Suprapubic skin (tissue), 3 donors: ENCODE data around the gene NLRP3.

Experiments
- POLR2AphosphoS5 ChIP-seq, 3 donors: sonication (generic); formaldehyde crosslinking; IDR thresholded peaks; one replicate each; pipeline ENCODE4 v1.6.1; 2017; ENCODE audit warnings: antibody characterized with exemption in 3 of 3
- TF ChIP-seq, protein P1 (sequence below), 2 donors: fragments of 200-600 bp in 1 of 2; fragments of 450-650 bp in 1 of 2; sonication (generic) in 1 of 2; IDR thresholded peaks; one replicate each; pipeline ENCODE4 v1.5.1; 2016 to 2019; ENCODE audit warnings: antibody characterized with exemption in 2 of 2, mild to moderate bottlenecking in 1 of 2, moderate library complexity in 1 of 2

DNA sequence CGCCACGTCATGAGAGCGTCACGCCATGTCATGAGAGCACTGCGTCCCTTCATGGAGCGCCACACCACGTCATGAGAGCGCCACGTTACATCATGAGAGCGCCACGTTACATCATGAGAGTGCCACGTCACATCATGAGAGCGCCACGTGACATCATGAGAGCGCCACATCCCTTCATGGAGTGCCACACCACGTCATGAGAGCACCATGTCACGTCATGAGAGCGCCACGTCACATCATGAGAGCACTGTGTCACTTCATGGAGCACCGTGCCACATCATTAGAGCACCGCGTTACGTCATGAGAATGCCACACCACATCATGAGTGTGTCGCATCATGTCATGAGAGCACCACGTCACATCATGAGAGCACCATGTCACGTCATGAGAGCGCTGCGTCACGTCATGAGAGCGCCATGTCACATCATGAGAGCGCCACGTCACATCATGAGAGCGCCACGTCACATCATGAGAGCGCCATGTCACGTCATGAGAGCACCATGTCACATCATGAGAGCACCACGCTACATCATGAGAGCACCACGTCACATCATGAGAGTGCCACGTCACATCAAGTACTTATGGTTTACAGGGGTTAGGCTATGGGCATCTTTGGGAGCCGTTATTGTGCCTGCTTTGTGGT lies 9.8 kb upstream of the NLRP3 start:
- TF ChIP-seq, protein P1, sequence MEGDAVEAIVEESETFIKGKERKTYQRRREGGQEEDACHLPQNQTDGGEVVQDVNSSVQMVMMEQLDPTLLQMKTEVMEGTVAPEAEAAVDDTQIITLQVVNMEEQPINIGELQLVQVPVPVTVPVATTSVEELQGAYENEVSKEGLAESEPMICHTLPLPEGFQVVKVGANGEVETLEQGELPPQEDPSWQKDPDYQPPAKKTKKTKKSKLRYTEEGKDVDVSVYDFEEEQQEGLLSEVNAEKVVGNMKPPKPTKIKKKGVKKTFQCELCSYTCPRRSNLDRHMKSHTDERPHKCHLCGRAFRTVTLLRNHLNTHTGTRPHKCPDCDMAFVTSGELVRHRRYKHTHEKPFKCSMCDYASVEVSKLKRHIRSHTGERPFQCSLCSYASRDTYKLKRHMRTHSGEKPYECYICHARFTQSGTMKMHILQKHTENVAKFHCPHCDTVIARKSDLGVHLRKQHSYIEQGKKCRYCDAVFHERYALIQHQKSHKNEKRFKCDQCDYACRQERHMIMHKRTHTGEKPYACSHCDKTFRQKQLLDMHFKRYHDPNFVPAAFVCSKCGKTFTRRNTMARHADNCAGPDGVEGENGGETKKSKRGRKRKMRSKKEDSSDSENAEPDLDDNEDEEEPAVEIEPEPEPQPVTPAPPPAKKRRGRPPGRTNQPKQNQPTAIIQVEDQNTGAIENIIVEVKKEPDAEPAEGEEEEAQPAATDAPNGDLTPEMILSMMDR (IDR thresholded peaks at IDR 0.05) = no peak
- no peak for TF ChIP-seq POLR2AphosphoS5 (IDR thresholded peaks at IDR 0.05)
